LNCAP (cell line): ENCODE data around the gene GDAP1L1.

Source experiments
- CTCF ChIP-seq: fragments of 450-650 bp; IDR thresholded peaks from 2 replicates; pipeline ENCODE4 v1.5.1; 2017; ENCODE audit warnings: mild to moderate bottlenecking

The GDAP1L1 gene

GRCh38 chr20:44247131-44247571 lies at the start of gene GDAP1L1:
Gene GDAP1L1 (plus strand): TSS chr20:44247308. CDS start chr20:44247335, 27 bp downstream.
- TF ChIP-seq CTCF = no peak

GRCh38 chr20:44198872-44199271 lies 48.2 kb upstream of the GDAP1L1 start:
- no peak for TF ChIP-seq CTCF

GRCh38 chr20:44199877-44200276 lies 47.2 kb upstream of the GDAP1L1 start:
- TF ChIP-seq CTCF = no peak

- TF ChIP-seq CTCF = no peak
These were observed 46.7 kb upstream of the GDAP1L1 start for GRCh38 chr20:44200371-44200770.

GRCh38 chr20:44200983-44201382 lies 46.1 kb upstream of the GDAP1L1 start:
- TF ChIP-seq CTCF = no peak

- no peak for TF ChIP-seq CTCF
These were observed 43.9 kb upstream of the GDAP1L1 start for GRCh38 chr20:44203161-44203560.

- TF ChIP-seq CTCF = no peak
These were observed 42.8 kb upstream of the GDAP1L1 start for GRCh38 chr20:44204156-44204831.

GRCh38 chr20:44204832-44205215 lies 42.3 kb upstream of the GDAP1L1 start:
- TF ChIP-seq CTCF = no peak
